Esophagus squamous epithelium (tissue), 5 donors: ENCODE results near the gene MYPN. TPM values are rescaled to one million over a fixed set of nuclear protein-coding genes. Genes with fewer than 3 reads are reported as not detected.

Experiments
- DNase-seq: peaks from one replicate; lab custom pipeline; 2025; lab: John Stamatoyannopoulos, UW
- H3K27ac ChIP-seq, 4 donors: fragments of 200-600 bp; sonication (generic); one replicate each; pipeline ENCODE4 v1.5.1; 2016 to 2019; ENCODE audit warnings: mild to moderate bottlenecking in 1 of 4
- H3K27me3 ChIP-seq, 4 donors: fragments of 200-600 bp; sonication (generic); 1 replicate in 3 of 4; 2 replicates in 1 of 4; pipeline versions ENCODE4 v1.5.1 to v1.6.0; 2017 to 2021; ENCODE audit warnings: antibody characterized with exemption in 1 of 4
- H3K36me3 ChIP-seq, 3 donors: fragments of 200-600 bp; sonication (generic); one replicate each; pipeline ENCODE4 v1.5.1; 2016 to 2019
- H3K4me1 ChIP-seq, 3 donors: fragments of 200-600 bp; sonication (generic); one replicate each; pipeline ENCODE4 v1.5.1; 2017 to 2019
- H3K4me3 ChIP-seq, 4 donors: fragments of 200-600 bp; sonication (generic); 1 replicate in 3 of 4; 2 replicates in 1 of 4; pipeline ENCODE4 v1.5.1; 2016 to 2019; ENCODE audit warnings: mild to moderate bottlenecking in 2 of 4, moderate library complexity in 1 of 4
- H3K9me3 ChIP-seq, 3 donors: fragments of 200-600 bp; sonication (generic); one replicate each; pipeline ENCODE4 v1.5.1; 2016 to 2019
- CTCF ChIP-seq, 6 experiments: fragments of 450-650 bp in 4 of 6; fragments of 200-600 bp in 2 of 6; sonication (generic) in 2 of 6; IDR thresholded peaks; one replicate each; pipeline ENCODE4 v1.5.1; 2016 to 2019; ENCODE audit warnings: antibody characterized with exemption in 6 of 6, mild to moderate bottlenecking in 4 of 6, moderate library complexity in 4 of 6
- POLR2A ChIP-seq, 4 donors: fragments of 450-650 bp; IDR thresholded peaks; one replicate each; pipeline ENCODE4 v1.6.1; 2017; ENCODE audit warnings: antibody characterized with exemption in 4 of 4, mild to moderate bottlenecking in 4 of 4, moderate library complexity in 3 of 4
- WGBS, 2 donors: methylation state at CpG; one replicate each; pipeline ENCODE4 v1.1.5; 2018; 5-methylcytosine and 5-hydroxymethylcytosine counted together
- intact Hi-C: fragments of 100-400 bp; cut with DNase I; formaldehyde crosslinking; loops from one replicate; pipeline ENCODE4 v1.15.0; 2022
- total RNA-seq, 4 donors: library from RNA; depleted of rRNA; stranded (reverse); fragments of >200 nt; gene quantifications; one replicate each; pipeline ENCODE4 v1.1.0, GENCODE V29; 2016
- donor health status: DM: yes; HTN: yes; CAD: no.

Gene MYPN
- total RNA-seq, 4 donors from 2014 or later = not detected

GRCh38 chr10:68135922-68136792 is 26.9 kb downstream of the MYPN start:
- Histone ChIP-seq H3K9me3 (no peaks in the 10 kb centered on the region), H3K4me1 (peaks cover 6 to 21% (median 7%) of the 10 kb centered on the region in 3 donors), H3K27ac (peak overlapping the region; percentile 44 to 76 (median 68)), H3K4me3 (no peak overlapping the region), H3K27me3 (no peaks in the 10 kb centered on the region), H3K36me3 (no peaks in the 10 kb centered on the region)
- no peak for DNase-seq
- WGBS, 2 donors = 38 to 40% methylated on average over 8 of the region's 8 CpGs
- TF ChIP-seq CTCF (IDR thresholded peaks at IDR 0.05) = no peak
- no peak for TF ChIP-seq POLR2A (IDR thresholded peaks at IDR 0.05)
- intact Hi-C loops = no loop called here

- DNase-seq = no peak
- Histone ChIP-seq H3K27ac (no peak overlapping the region), H3K9me3 (no peaks in the 10 kb centered on the region), H3K36me3 (no peaks in the 10 kb centered on the region), H3K27me3 (no peaks in the 10 kb centered on the region), H3K4me1 (peaks cover 6 to 21% (median 7%) of the 10 kb centered on the region in 3 donors), H3K4me3 (no peak overlapping the region)
- WGBS, 2 donors = 84 to 88% methylated on average over 3 of the region's 3 CpGs
- intact Hi-C loops = no loop called here
- TF ChIP-seq POLR2A (IDR thresholded peaks at IDR 0.05) (no peak), CTCF (IDR thresholded peaks at IDR 0.05) (no peak)
Observed at GRCh38 chr10:68137171-68137570, 27.9 kb downstream of the MYPN start.

- TF ChIP-seq POLR2A (IDR thresholded peaks at IDR 0.05) (no peak), CTCF (IDR thresholded peaks at IDR 0.05) (no peak)
- H3K27me3 ChIP-seq = no peaks in the 10 kb centered on the region
- H3K27ac ChIP-seq = no peak overlapping the region
- intact Hi-C loops = no loop called here
- H3K4me1 ChIP-seq = peaks cover 6 to 21% (median 7%) of the 10 kb centered on the region in 3 donors
- no peak for DNase-seq
- no peaks in the 10 kb centered on the region for H3K36me3 ChIP-seq
- no peak overlapping the region for H3K4me3 ChIP-seq
- H3K9me3 ChIP-seq = no peaks in the 10 kb centered on the region
Observed at GRCh38 chr10:68138526-68138925, 29.2 kb downstream of the MYPN start.

GRCh38 chr10:68139448-68140272 is 30.4 kb downstream of the MYPN start:
- no peak overlapping the region for H3K27ac ChIP-seq
- WGBS, 2 donors = 64 to 65% methylated on average over 6 of the region's 6 CpGs
- H3K36me3 ChIP-seq = no peaks in the 10 kb centered on the region
- H3K4me1 ChIP-seq = peaks cover 6 to 21% (median 7%) of the 10 kb centered on the region in 3 donors
- intact Hi-C loops = no loop called here
- DNase-seq = no peak
- H3K4me3 ChIP-seq = no peak overlapping the region
- no peaks in the 10 kb centered on the region for H3K9me3 ChIP-seq
- TF ChIP-seq CTCF (IDR thresholded peaks at IDR 0.05) (no peak), POLR2A (IDR thresholded peaks at IDR 0.05) (no peak)
- no peaks in the 10 kb centered on the region for H3K27me3 ChIP-seq

GRCh38 chr10:68142761-68143160 is 33.5 kb downstream of the MYPN start:
- H3K27me3 ChIP-seq = no peaks in the 10 kb centered on the region
- H3K4me3 ChIP-seq = no peak overlapping the region
- WGBS, 2 donors = 71 to 84% methylated on average over 4 of the region's 4 CpGs
- H3K4me1 ChIP-seq = no peaks in the 10 kb centered on the region
- no peak for DNase-seq
- H3K36me3 ChIP-seq = no peaks in the 10 kb centered on the region
- no peak overlapping the region for H3K27ac ChIP-seq
- intact Hi-C loops = no loop called here
- no peak for TF ChIP-seq CTCF (IDR thresholded peaks at IDR 0.05)
- no peak for TF ChIP-seq POLR2A (IDR thresholded peaks at IDR 0.05)
- no peaks in the 10 kb centered on the region for H3K9me3 ChIP-seq
